SK-N-SH (cell line): ENCODE results near the gene ABHD17B. TPM values are rescaled to one million over a fixed set of nuclear protein-coding genes. Genes with fewer than 3 reads are reported as not detected.
"Not testable (repeated sequence)": the region's sequence is repeated elsewhere in the genome, so short reads cannot be mapped to it uniquely, and the experiment has no call there.

Experiments used
- CTCF ChIA-PET: fragments of 300-600, 350-600 bp; formaldehyde crosslinking; extraction: SDS; loops from one replicate; lab custom pipeline; 2021; lab: Yijun Ruan, JAX
- POLR2A ChIA-PET: fragments of 350-600 bp; sonication (Branson Sonifier 250); formaldehyde crosslinking; extraction: SDS; loops from one replicate; lab custom pipeline; 2020; ENCODE audit warnings: antibody characterized with exemption, inconsistent platforms; lab: Yijun Ruan, JAX
- DNase-seq: peaks from one replicate; pipeline ENCODE4 v3.0.0; 2012
- H2AFZ ChIP-seq: fragments of 200-600 bp; sonication (generic); 2 replicates; pipeline ENCODE4 v1.8.1; 2016; ENCODE audit warnings: antibody characterized with exemption, mild to moderate bottlenecking, low read depth
- H3F3A ChIP-seq: fragments of 200-600 bp; sonication (generic); replicated peaks from 2 replicates; pipeline ENCODE3; 2016; ENCODE audit warnings: antibody characterized with exemption, mild to moderate bottlenecking; ENCODE audit not compliant: insufficient read depth
- H3K27ac ChIP-seq, 2 experiments: fragments of 200-500 bp in 1 of 2; fragments of 200-600 bp in 1 of 2; sonication (Bioruptor generic) in 1 of 2; sonication (generic), shearing (Covaris generic) in 1 of 2; 2 replicates each; pipeline versions ENCODE4 v1.5.1 to v1.6.1; 2014 to 2016; ENCODE audit warnings: low read depth in 2 of 2, inconsistent platforms in 1 of 2, low read length in 1 of 2, mild to moderate bottlenecking in 1 of 2, mixed read lengths in 1 of 2
- H3K27me3 ChIP-seq: fragments of 200-600 bp; sonication (generic), shearing (Covaris generic); 2 replicates; pipeline ENCODE4 v1.6.1; 2016; ENCODE audit warnings: mixed run types; ENCODE audit not compliant: insufficient read depth
- H3K36me3 ChIP-seq, 2 experiments: fragments of 200-500 bp in 1 of 2; fragments of 200-600 bp in 1 of 2; sonication (Bioruptor generic) in 1 of 2; sonication (generic) in 1 of 2; replicated peaks in 1 of 2; 2 replicates each; pipeline versions ENCODE3 to v1.5.1; 2014 to 2016; ENCODE audit warnings: low read length in 1 of 2, mild to moderate bottlenecking in 1 of 2; ENCODE audit not compliant: insufficient read depth in 2 of 2, control insufficient read depth in 1 of 2
- H3K4me1 ChIP-seq, 2 experiments: fragments of 200-500 bp in 1 of 2; fragments of 200-600 bp in 1 of 2; sonication (Bioruptor generic) in 1 of 2; sonication (generic), shearing (Covaris generic) in 1 of 2; 2 replicates each; pipeline versions ENCODE4 v1.5.1 to v1.6.1; 2014 to 2016; ENCODE audit warnings: low read depth in 1 of 2, low read length in 1 of 2, mixed run types in 1 of 2; ENCODE audit not compliant: insufficient read depth in 2 of 2, control insufficient read depth in 1 of 2
- H3K4me2 ChIP-seq: fragments of 200-600 bp; sonication (generic), shearing (Covaris generic); 2 replicates; pipeline ENCODE4 v1.6.1; 2017; ENCODE audit warnings: mixed run types
- H3K4me3 ChIP-seq, 2 experiments: fragments of 200-500 bp in 1 of 2; fragments of 200-600 bp in 1 of 2; sonication (Bioruptor generic) in 1 of 2; sonication (generic), shearing (Covaris generic) in 1 of 2; 2 replicates each; pipeline versions ENCODE4 v1.5.1 to v1.8.1; 2014 to 2016; ENCODE audit warnings: low read depth in 2 of 2, inconsistent platforms in 1 of 2, low read length in 1 of 2, mild to moderate bottlenecking in 1 of 2, mixed read lengths in 1 of 2, moderate library complexity in 1 of 2
- H3K79me2 ChIP-seq: fragments of 200-600 bp; sonication (generic); 2 replicates; pipeline ENCODE4 v1.8.1; 2017; ENCODE audit warnings: mild to moderate bottlenecking; ENCODE audit not compliant: insufficient read depth
- H3K9ac ChIP-seq: fragments of 200-600 bp; sonication (generic); 2 replicates; pipeline ENCODE4 v1.6.1; 2017; ENCODE audit warnings: mixed run types
- H3K9me2 ChIP-seq: fragments of 200-600 bp; sonication (generic); 2 replicates; pipeline ENCODE4 v1.6.1; 2017; ENCODE audit warnings: mixed run types
- H3K9me3 ChIP-seq: fragments of 200-600 bp; sonication (generic); 2 replicates; pipeline ENCODE4 v1.6.1; 2017; ENCODE audit warnings: mixed run types, mild to moderate bottlenecking, moderate library complexity
- H4K20me1 ChIP-seq: fragments of 200-600 bp; sonication (generic); 2 replicates; pipeline ENCODE4 v1.6.1; 2017; ENCODE audit warnings: mild to moderate bottlenecking, mixed run types; ENCODE audit not compliant: insufficient read depth
- CHD2 ChIP-seq: fragments of 150-350 bp; IDR thresholded peaks from 2 replicates; pipeline ENCODE4 v1.6.1; 2018; ENCODE audit warnings: low read length; ENCODE audit not compliant: partially characterized antibody
- EZH2phosphoT487 ChIP-seq: fragments of 200-600 bp; sonication (generic); IDR thresholded peaks from 2 replicates; pipeline ENCODE4 v1.6.1; 2017; ENCODE audit warnings: low read depth, mixed run types, mild to moderate bottlenecking, antibody characterized with exemption, moderate library complexity, borderline replicate concordance
- GATA2 ChIP-seq: sonication (generic); formaldehyde crosslinking; IDR thresholded peaks from 2 replicates; pipeline ENCODE4 v1.5.0; 2020; ENCODE audit warnings: mild to moderate bottlenecking, missing genetic modification reagents
- NFIC ChIP-seq: IDR thresholded peaks from 2 replicates; pipeline ENCODE4 v1.4.0; 2012; ENCODE audit warnings: borderline replicate concordance
- NRF1 ChIP-seq: IDR thresholded peaks from 2 replicates; pipeline ENCODE4 v1.6.1; 2012; ENCODE audit warnings: low read depth, mild to moderate bottlenecking, low read length
- RCOR1 ChIP-seq: fragments of 150-350 bp; IDR thresholded peaks from 2 replicates; pipeline ENCODE4 v1.6.1; 2017; ENCODE audit warnings: antibody characterized with exemption, low read length
- RFX5 ChIP-seq: IDR thresholded peaks from 2 replicates; pipeline ENCODE4 v1.6.1; 2012; ENCODE audit warnings: mild to moderate bottlenecking, improper control_type of control experiment, low read length
- SMC3 ChIP-seq: IDR thresholded peaks from 2 replicates; pipeline ENCODE4 v1.6.1; 2012; ENCODE audit warnings: low read depth, low read length, improper control_type of control experiment
- TCF12 ChIP-seq: IDR thresholded peaks from 2 replicates; pipeline ENCODE4 v1.4.0; 2012
- USF1 ChIP-seq: IDR thresholded peaks from 2 replicates; pipeline ENCODE4 v1.4.0; 2012; ENCODE audit warnings: low read depth, borderline replicate concordance
- ZBTB33 ChIP-seq: IDR thresholded peaks from 2 replicates; pipeline ENCODE4 v1.4.0; 2012; ENCODE audit warnings: low read depth, borderline replicate concordance
- WGBS: methylation state at CpG from one replicate; pipeline ENCODE4 v1.1.6; 2017; ENCODE audit warnings: low lambda C conversion rate; 5-methylcytosine and 5-hydroxymethylcytosine counted together
- polyA plus RNA-seq, 3 experiments: library from polyadenylated mRNA; depleted of rRNA; stranded (reverse); fragments of >200 nt; gene quantifications; 2 replicates each; pipeline ENCODE4 v1.2.3, GENCODE V29; 2012
- TF ChIP-seq, protein P1 (sequence below): fragments of 200-600 bp; sonication (generic); IDR thresholded peaks from 2 replicates; pipeline ENCODE4 v1.6.1; 2017; ENCODE audit warnings: antibody characterized with exemption, mild to moderate bottlenecking, moderate library complexity
- TF ChIP-seq, protein P2 (sequence below): fragments of 150-350 bp; IDR thresholded peaks from 2 replicates; pipeline ENCODE4 v1.6.1; 2016; ENCODE audit warnings: mild to moderate bottlenecking, low read depth, low read length
- TF ChIP-seq, protein P3 (sequence below): IDR thresholded peaks from 2 replicates; pipeline ENCODE4; 2012

ABHD17B gene
- polyA plus RNA-seq, 1 of the 3 experiments (the other 2 are of a cell fraction): 7.3 TPM

DNA sequence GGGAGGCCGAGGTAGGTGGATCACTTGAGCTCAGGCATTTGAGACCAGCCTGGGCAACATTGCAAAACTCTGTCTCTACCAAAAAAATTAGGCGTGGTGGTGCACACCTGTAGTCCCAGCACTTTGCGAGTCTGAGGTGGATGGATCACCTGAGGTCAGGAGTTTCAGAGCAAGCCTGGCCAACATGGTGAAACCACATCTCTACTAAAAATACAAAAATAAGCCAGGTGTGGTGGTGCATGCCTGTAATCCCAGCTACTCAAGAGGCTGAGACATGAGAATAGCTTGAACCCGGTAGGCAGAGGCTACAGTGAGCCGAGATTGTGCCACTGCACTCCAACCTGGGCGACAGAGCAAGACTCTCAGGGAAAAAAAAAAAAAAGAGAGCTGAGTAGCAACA is 12.2 kb downstream of the ABHD17B start:
- H3K9me3 ChIP-seq, H3K4me3 ChIP-seq, H2AFZ ChIP-seq, H3K36me3 ChIP-seq, H3K9ac ChIP-seq, H3K9me2 ChIP-seq, H3K4me1 ChIP-seq, DNase-seq, POLR2A ChIA-PET, H3K27ac ChIP-seq, H3F3A ChIP-seq, H3K27me3 ChIP-seq, H3K4me2 ChIP-seq: not testable (repeated sequence)
- Histone ChIP-seq H3K79me2 (peaks cover 82% of the 10 kb centered on the region), H4K20me1 (peaks cover 55% of the 10 kb centered on the region)
- CTCF ChIA-PET: interaction anchor here (1.4 kb wide), 1 partner anchor 373 kb away, joined by 3 read pairs; no protein-coding TSS in a partner anchor
- WGBS: 95% methylated on average over 6 of the region's 6 CpGs

GRCh38 chr9:71897577-71897976 is 13.4 kb downstream of the ABHD17B start:
- no peak overlapping the region for H3K27ac ChIP-seq
- TF ChIP-seq NFIC (no peak), NRF1 (no peak), RFX5 (no peak), RCOR1 (no peak), USF1 (no peak), GATA2 (no peak), SMC3 (no peak), EZH2phosphoT487 (no peak), CHD2 (no peak), TCF12 (no peak), ZBTB33 (no peak)
- TF ChIP-seq, protein P1, sequence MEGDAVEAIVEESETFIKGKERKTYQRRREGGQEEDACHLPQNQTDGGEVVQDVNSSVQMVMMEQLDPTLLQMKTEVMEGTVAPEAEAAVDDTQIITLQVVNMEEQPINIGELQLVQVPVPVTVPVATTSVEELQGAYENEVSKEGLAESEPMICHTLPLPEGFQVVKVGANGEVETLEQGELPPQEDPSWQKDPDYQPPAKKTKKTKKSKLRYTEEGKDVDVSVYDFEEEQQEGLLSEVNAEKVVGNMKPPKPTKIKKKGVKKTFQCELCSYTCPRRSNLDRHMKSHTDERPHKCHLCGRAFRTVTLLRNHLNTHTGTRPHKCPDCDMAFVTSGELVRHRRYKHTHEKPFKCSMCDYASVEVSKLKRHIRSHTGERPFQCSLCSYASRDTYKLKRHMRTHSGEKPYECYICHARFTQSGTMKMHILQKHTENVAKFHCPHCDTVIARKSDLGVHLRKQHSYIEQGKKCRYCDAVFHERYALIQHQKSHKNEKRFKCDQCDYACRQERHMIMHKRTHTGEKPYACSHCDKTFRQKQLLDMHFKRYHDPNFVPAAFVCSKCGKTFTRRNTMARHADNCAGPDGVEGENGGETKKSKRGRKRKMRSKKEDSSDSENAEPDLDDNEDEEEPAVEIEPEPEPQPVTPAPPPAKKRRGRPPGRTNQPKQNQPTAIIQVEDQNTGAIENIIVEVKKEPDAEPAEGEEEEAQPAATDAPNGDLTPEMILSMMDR: no peak
- TF ChIP-seq, protein P2, sequence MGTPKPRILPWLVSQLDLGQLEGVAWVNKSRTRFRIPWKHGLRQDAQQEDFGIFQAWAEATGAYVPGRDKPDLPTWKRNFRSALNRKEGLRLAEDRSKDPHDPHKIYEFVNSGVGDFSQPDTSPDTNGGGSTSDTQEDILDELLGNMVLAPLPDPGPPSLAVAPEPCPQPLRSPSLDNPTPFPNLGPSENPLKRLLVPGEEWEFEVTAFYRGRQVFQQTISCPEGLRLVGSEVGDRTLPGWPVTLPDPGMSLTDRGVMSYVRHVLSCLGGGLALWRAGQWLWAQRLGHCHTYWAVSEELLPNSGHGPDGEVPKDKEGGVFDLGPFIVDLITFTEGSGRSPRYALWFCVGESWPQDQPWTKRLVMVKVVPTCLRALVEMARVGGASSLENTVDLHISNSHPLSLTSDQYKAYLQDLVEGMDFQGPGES: no peak
- TF ChIP-seq, protein P3, sequence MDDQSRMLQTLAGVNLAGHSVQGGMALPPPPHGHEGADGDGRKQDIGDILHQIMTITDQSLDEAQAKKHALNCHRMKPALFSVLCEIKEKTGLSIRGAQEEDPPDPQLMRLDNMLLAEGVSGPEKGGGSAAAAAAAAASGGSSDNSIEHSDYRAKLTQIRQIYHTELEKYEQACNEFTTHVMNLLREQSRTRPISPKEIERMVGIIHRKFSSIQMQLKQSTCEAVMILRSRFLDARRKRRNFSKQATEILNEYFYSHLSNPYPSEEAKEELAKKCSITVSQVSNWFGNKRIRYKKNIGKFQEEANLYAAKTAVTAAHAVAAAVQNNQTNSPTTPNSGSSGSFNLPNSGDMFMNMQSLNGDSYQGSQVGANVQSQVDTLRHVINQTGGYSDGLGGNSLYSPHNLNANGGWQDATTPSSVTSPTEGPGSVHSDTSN: no peak
- TF ChIP-seq, all 33 proteins: peak for 0
- no peak for DNase-seq
- Histone ChIP-seq H3K9me2 (no peaks in the 10 kb centered on the region), H3K4me1 (no peaks in the 10 kb centered on the region; a peak in 2 of 4 replicates), H3F3A (no peaks in the 10 kb centered on the region), H3K4me3 (no peak overlapping the region), H3K79me2 (peaks cover 82% of the 10 kb centered on the region), H3K27me3 (no peaks in the 10 kb centered on the region), H3K9me3 (no peaks in the 10 kb centered on the region), H2AFZ (no peak overlapping the region), H3K36me3 (no peaks in the 10 kb centered on the region), H3K9ac (no peak overlapping the region), H3K4me2 (no peak overlapping the region), H4K20me1 (peaks cover 62% of the 10 kb centered on the region)
- CTCF ChIA-PET: no interaction called here
- WGBS: 94% methylated on average over 1 of the region's 1 CpG
- POLR2A ChIA-PET: no interaction called here
